H1 (cell line): ENCODE results near the gene KIF2B. TPM values are rescaled to one million over a fixed set of nuclear protein-coding genes. Genes with fewer than 3 reads are reported as not detected.

Experiments
- CTCF ChIA-PET: fragments of 300-600 bp; sonication (Branson Sonifier 250); formaldehyde crosslinking; loops from one replicate; lab custom pipeline; 2021; ENCODE audit not compliant: partially characterized antibody; lab: Charles Lee
- POLR2A ChIA-PET: fragments of 300-600 bp; sonication (Branson Sonifier 250); formaldehyde crosslinking; loops from one replicate; lab custom pipeline; 2021; ENCODE audit warnings: inconsistent platforms; ENCODE audit not compliant: partially characterized antibody; lab: Charles Lee
- DNase-seq, 2 experiments: peaks; one replicate each; pipeline versions ENCODE4 v3.0.0 to v3.0.0-alpha.2; 2010 to 2022; ENCODE audit warnings: low spot score in 2 of 2, low read depth in 1 of 2, mixed read lengths in 1 of 2
- FAIRE-seq: peaks from 2 replicates; lab custom pipeline; 2011; peaks lifted over from hg19 to GRCh38; lab: Jason Lieb, UNC
- H2AFZ ChIP-seq: 2 replicates; pipeline ENCODE4 v1.8.1; 2012; ENCODE audit warnings: low read length, inconsistent platforms
- H2AK5ac ChIP-seq: 2 replicates; pipeline ENCODE4 v1.6.1; 2013; ENCODE audit warnings: low read depth, low read length
- H2BK120ac ChIP-seq: replicated peaks from 2 replicates; pipeline ENCODE3; 2013; ENCODE audit warnings: low read depth, low read length, inconsistent platforms
- H2BK12ac ChIP-seq: 2 replicates; pipeline ENCODE4 v1.6.1; 2013; ENCODE audit warnings: low read depth, low read length
- H2BK15ac ChIP-seq: 2 replicates; pipeline ENCODE4 v1.6.1; 2013; ENCODE audit warnings: low read length
- H2BK20ac ChIP-seq: 2 replicates; pipeline ENCODE4 v1.6.1; 2013; ENCODE audit warnings: low read length
- H2BK5ac ChIP-seq: 2 replicates; pipeline ENCODE4 v1.6.1; 2013; ENCODE audit warnings: low read depth, low read length
- H3K14ac ChIP-seq: 2 replicates; pipeline ENCODE4 v1.6.1; 2013; ENCODE audit warnings: inconsistent platforms; ENCODE audit not compliant: insufficient read length
- H3K18ac ChIP-seq: 2 replicates; pipeline ENCODE4 v1.6.1; 2013; ENCODE audit warnings: low read length; ENCODE audit errors: extremely low read depth
- H3K23ac ChIP-seq: 2 replicates; pipeline ENCODE4 v1.6.1; 2013; ENCODE audit warnings: inconsistent platforms; ENCODE audit not compliant: insufficient read length
- H3K23me2 ChIP-seq: 2 replicates; pipeline ENCODE4 v1.6.1; 2013; ENCODE audit warnings: low read depth, low read length
- H3K27ac ChIP-seq: 2 replicates; pipeline ENCODE4 v1.6.1; 2011; ENCODE audit warnings: low read depth, low read length, inconsistent platforms
- H3K27me3 ChIP-seq, 4 experiments: replicated peaks in 1 of 4; 1 replicate in 1 of 4; 2 replicates in 3 of 4; pipeline versions ENCODE4 v1.6.1 to v1.8.1; 2011 to 2013; ENCODE audit warnings: low read length in 3 of 4, mild to moderate bottlenecking in 3 of 4, inconsistent platforms in 2 of 4, mixed read lengths in 2 of 4, moderate library complexity in 1 of 4; ENCODE audit not compliant: control insufficient read depth in 3 of 4, insufficient read depth in 3 of 4; ENCODE audit errors: extremely low read depth in 1 of 4
- H3K36me3 ChIP-seq, 4 experiments: 2 replicates each; pipeline versions ENCODE4 v1.6.1 to v1.8.1; 2011 to 2013; ENCODE audit warnings: mild to moderate bottlenecking in 4 of 4, low read length in 3 of 4, moderate library complexity in 2 of 4, control low read depth in 1 of 4, inconsistent platforms in 1 of 4; ENCODE audit not compliant: insufficient read depth in 4 of 4, control insufficient read depth in 2 of 4
- H3K4ac ChIP-seq: replicated peaks from 2 replicates; pipeline ENCODE3; 2013; ENCODE audit warnings: low read length, low read depth, mixed read lengths, inconsistent platforms; ENCODE audit not compliant: insufficient read length
- H3K4me1 ChIP-seq, 4 experiments: replicated peaks in 1 of 4; 1 replicate in 1 of 4; 2 replicates in 3 of 4; pipeline versions ENCODE4 v1.6.1 to v1.8.1; 2011 to 2013; ENCODE audit warnings: low read length in 3 of 4, inconsistent platforms in 2 of 4, mixed read lengths in 1 of 4; ENCODE audit not compliant: insufficient read depth in 4 of 4, control insufficient read depth in 3 of 4
- H3K4me2 ChIP-seq, 2 experiments: 2 replicates each; pipeline versions ENCODE4 v1.6.1 to v1.8.1; 2011 to 2013; ENCODE audit warnings: low read depth in 2 of 2, low read length in 2 of 2, control low read depth in 1 of 2, inconsistent platforms in 1 of 2, mild to moderate bottlenecking in 1 of 2; ENCODE audit not compliant: insufficient read depth in 1 of 2
- H3K4me3 ChIP-seq, 4 experiments: fragments of 200-600, 300-600 bp in 1 of 4; sonication (generic), shearing (Covaris generic), sonication (Bioruptor Twin) in 1 of 4; 2 replicates each; pipeline versions ENCODE4 v1.5.1 to v1.8.1; 2011 to 2016; ENCODE audit warnings: low read length in 4 of 4, low read depth in 3 of 4, control low read depth in 2 of 4, inconsistent platforms in 2 of 4, mild to moderate bottlenecking in 2 of 4, mixed read lengths in 1 of 4, moderate library complexity in 1 of 4; ENCODE audit not compliant: insufficient read depth in 2 of 4; ENCODE audit errors: extremely low read depth in 1 of 4
- H3K56ac ChIP-seq: replicated peaks from 2 replicates; pipeline ENCODE3; 2013; ENCODE audit warnings: low read depth, mild to moderate bottlenecking, mixed read lengths, low read length, inconsistent platforms; ENCODE audit not compliant: insufficient read length
- H3K79me1 ChIP-seq: 2 replicates; pipeline ENCODE4 v1.6.1; 2013; ENCODE audit warnings: low read depth, low read length, control low read depth
- H3K79me2 ChIP-seq, 2 experiments: 2 replicates each; pipeline versions ENCODE4 v1.6.1 to v1.8.1; 2012 to 2013; ENCODE audit warnings: low read length in 2 of 2, mild to moderate bottlenecking in 2 of 2, inconsistent platforms in 1 of 2; ENCODE audit not compliant: insufficient read depth in 2 of 2, control insufficient read depth in 1 of 2
- H3K9ac ChIP-seq, 4 experiments: replicated peaks in 1 of 4; 1 replicate in 1 of 4; 2 replicates in 3 of 4; pipeline versions ENCODE4 v1.6.1 to v1.8.1; 2011 to 2013; ENCODE audit warnings: low read depth in 3 of 4, low read length in 3 of 4, control low read depth in 2 of 4, mild to moderate bottlenecking in 2 of 4, moderate library complexity in 2 of 4, inconsistent platforms in 1 of 4; ENCODE audit errors: extremely low read depth in 1 of 4
- H3K9me3 ChIP-seq, 2 experiments: 2 replicates each; pipeline versions ENCODE4 v1.6.1 to v1.8.1; 2012 to 2013; ENCODE audit warnings: mild to moderate bottlenecking in 2 of 2, moderate library complexity in 2 of 2, control low read depth in 1 of 2, inconsistent platforms in 1 of 2, low read depth in 1 of 2, low read length in 1 of 2, mixed read lengths in 1 of 2; ENCODE audit not compliant: insufficient read depth in 2 of 2
- H4K20me1 ChIP-seq, 2 experiments: replicated peaks in 1 of 2; 2 replicates each; pipeline versions ENCODE3 to v1.8.1; 2011 to 2013; ENCODE audit warnings: inconsistent platforms in 2 of 2, low read length in 2 of 2, mild to moderate bottlenecking in 1 of 2; ENCODE audit not compliant: insufficient read depth in 2 of 2, control insufficient read depth in 1 of 2
- H4K5ac ChIP-seq: 2 replicates; pipeline ENCODE4 v1.6.1; 2013; ENCODE audit warnings: low read length, low read depth, mixed read lengths, inconsistent platforms; ENCODE audit not compliant: insufficient read length
- H4K8ac ChIP-seq: 2 replicates; pipeline ENCODE4 v1.8.0; 2013; ENCODE audit warnings: mild to moderate bottlenecking, moderate library complexity, low read length, inconsistent platforms; ENCODE audit not compliant: insufficient read depth; ENCODE audit errors: extremely low read depth
- H4K91ac ChIP-seq: replicated peaks from 2 replicates; pipeline ENCODE3; 2013; ENCODE audit warnings: low read length, mixed read lengths, inconsistent platforms; ENCODE audit not compliant: insufficient read length
- POLR2AphosphoS5 ChIP-seq: IDR thresholded peaks from 2 replicates; pipeline ENCODE4 v1.6.1; 2011; ENCODE audit warnings: low read depth, low read length
- WGBS, 2 experiments: shearing (Covaris generic) in 1 of 2; methylation state at CpG; one replicate each; pipeline versions ENCODE4 v1.1.6 to v1.1.7; 2013 to 2015; ENCODE audit warnings: low lambda C conversion rate in 2 of 2, mixed read lengths in 2 of 2, inconsistent platforms in 1 of 2, low coverage in 1 of 2, missing lambda C conversion rate in 1 of 2; ENCODE audit not compliant: insufficient replicate concordance in 2 of 2, insufficient coverage in 1 of 2, insufficient read length in 1 of 2; ENCODE audit errors: extremely low coverage in 1 of 2, missing lambda C conversion rate in 1 of 2; 5-methylcytosine and 5-hydroxymethylcytosine counted together
- polyA plus RNA-seq, 7 experiments: library from polyadenylated mRNA; depleted of rRNA in 3 of 7; stranded (reverse) in 5 of 7; unstranded in 2 of 7; fragments of >200 nt in 5 of 7; fragments of 200-250 nt in 2 of 7; gene quantifications; 1 replicate in 5 of 7; 2 replicates in 1 of 7; 4 replicates in 1 of 7; pipeline versions ENCODE4 v1.2.1 to v1.2.3, GENCODE V29; 2011 to 2013; ENCODE audit warnings: missing spikeins in 2 of 7, mixed read lengths in 2 of 7
- total RNA-seq: library from RNA; stranded (reverse); fragmentation: NEBNext Ultra II Directional; extraction: Animal tissue kit (Norgen Biotek cat#: 25700); gene quantifications from 2 replicates; pipeline ENCODE4 v1.2.1, GENCODE V29; 2021

The KIF2B gene
- total and polyA plus RNA-seq, 2 of the 8 experiments (the other 6 are each of a cell fraction or from before 2014, with no cell fraction given), result not detected

GRCh38 chr17:53804437-53804836 lies 18.3 kb upstream of the KIF2B start:
- FAIRE-seq, result no peak
- TF ChIP-seq POLR2AphosphoS5, result no peak
- H2BK5ac ChIP-seq, result no peak overlapping the region
- no peak overlapping the region for H3K23ac ChIP-seq
- H3K27me3 ChIP-seq, result no peaks in the 10 kb centered on the region
- no peak overlapping the region for H4K91ac ChIP-seq
- no peak overlapping the region for H4K8ac ChIP-seq
- 94% methylated on average over 5 of the region's 5 CpGs; no CpG with 5 or more reads in 1 of the 2 experiments for WGBS, 2 experiments
- no peak overlapping the region for H2AK5ac ChIP-seq
- no peak overlapping the region for H2AFZ ChIP-seq
- no peaks in the 10 kb centered on the region for H3K36me3 ChIP-seq
- no peak overlapping the region for H3K56ac ChIP-seq
- no peak overlapping the region for H3K4me2 ChIP-seq
- H3K18ac ChIP-seq, result no peak overlapping the region
- H3K23me2 ChIP-seq, result no peaks in the 10 kb centered on the region
- H2BK20ac ChIP-seq, result no peak overlapping the region
- no peak overlapping the region for H3K14ac ChIP-seq
- no peak overlapping the region for H3K4ac ChIP-seq
- no peak overlapping the region for H4K5ac ChIP-seq
- no peak overlapping the region for H2BK12ac ChIP-seq
- CTCF ChIA-PET, result no interaction called here
- no peak overlapping the region for H3K9ac ChIP-seq
- H3K79me2 ChIP-seq, result no peaks in the 10 kb centered on the region
- H3K27ac ChIP-seq, result no peak overlapping the region
- H2BK15ac ChIP-seq, result no peak overlapping the region
- no peak overlapping the region for H3K4me3 ChIP-seq
- no peaks in the 10 kb centered on the region for H3K4me1 ChIP-seq
- no peaks in the 10 kb centered on the region for H4K20me1 ChIP-seq
- POLR2A ChIA-PET, result no interaction called here
- no peak overlapping the region for H2BK120ac ChIP-seq
- no peaks in the 10 kb centered on the region for H3K9me3 ChIP-seq
- DNase-seq, result no peak
- H3K79me1 ChIP-seq, result no peaks in the 10 kb centered on the region
